GM23338 (cell line): ENCODE data around the gene L2HGDH. TPM values are rescaled to one million over a fixed set of nuclear protein-coding genes. Genes with fewer than 3 reads are reported as not detected.

Experiments
- ATAC-seq: fragments of 200-7000 bp; cut with Tn5 transposase; 3 replicates; pipeline ENCODE4 v1.9.1; 2020
- DNase-seq: peaks from one replicate; pipeline ENCODE4 v3.0.0-alpha.2; 2015; ENCODE audit warnings: low spot score
- H2AFZ ChIP-seq: fragments of 200-600 bp; sonication (generic); 2 replicates; pipeline ENCODE4 v1.8.0; 2016; ENCODE audit warnings: antibody characterized with exemption, mild to moderate bottlenecking, moderate library complexity
- H3F3A ChIP-seq: fragments of 200-600 bp; sonication (generic); replicated peaks from 2 replicates; pipeline ENCODE4 v1.8.0; 2017; ENCODE audit warnings: antibody characterized with exemption, mixed run types, low read depth
- H3K27ac ChIP-seq: fragments of 200-600 bp; sonication (generic); 2 replicates; pipeline ENCODE4 v1.6.1; 2016; ENCODE audit warnings: low read depth
- H3K27me3 ChIP-seq: fragments of 200-600 bp; sonication (generic); 2 replicates; pipeline ENCODE4 v1.8.0; 2016; ENCODE audit warnings: mild to moderate bottlenecking, mixed run types, moderate library complexity; ENCODE audit not compliant: insufficient read depth
- H3K36me3 ChIP-seq: fragments of 200-600 bp; sonication (generic); 2 replicates; pipeline ENCODE4 v1.8.0; 2016; ENCODE audit warnings: mild to moderate bottlenecking; ENCODE audit not compliant: insufficient read depth
- H3K4me1 ChIP-seq: fragments of 200-600 bp; sonication (generic); 2 replicates; pipeline ENCODE4 v1.8.0; 2016; ENCODE audit warnings: mild to moderate bottlenecking, moderate library complexity; ENCODE audit not compliant: insufficient read depth
- H3K4me2 ChIP-seq: fragments of 200-600 bp; sonication (generic); 2 replicates; pipeline ENCODE4 v1.7.1; 2017; ENCODE audit warnings: mixed run types
- H3K4me3 ChIP-seq: fragments of 200-600 bp; sonication (generic); 2 replicates; pipeline ENCODE4 v1.6.1; 2016; ENCODE audit warnings: mixed run types
- H3K79me2 ChIP-seq: fragments of 200-600 bp; sonication (generic); replicated peaks from 2 replicates; pipeline ENCODE4 v1.8.0; 2017; ENCODE audit warnings: mild to moderate bottlenecking; ENCODE audit not compliant: insufficient read depth
- H3K9me2 ChIP-seq: fragments of 200-600 bp; sonication (generic); 2 replicates; pipeline ENCODE4 v1.8.0; 2017; ENCODE audit not compliant: insufficient read depth
- H4K20me1 ChIP-seq: fragments of 200-600 bp; sonication (generic); replicated peaks from 2 replicates; pipeline ENCODE4 v1.8.0; 2017; ENCODE audit warnings: mild to moderate bottlenecking; ENCODE audit not compliant: insufficient read depth
- H3K27ac Mint-ChIP-seq: 2 replicates; pipeline ENCODE4 v1.8.0; 2020; ENCODE audit warnings: inconsistent platforms, mild to moderate bottlenecking, moderate library complexity, mixed read lengths
- H3K27me3 Mint-ChIP-seq: 3 replicates; pipeline ENCODE4 v1.8.0; 2022; ENCODE audit warnings: low read depth, mild to moderate bottlenecking, moderate library complexity, mixed read lengths, inconsistent platforms; ENCODE audit not compliant: insufficient read depth, poor library complexity
- H3K36me3 Mint-ChIP-seq: 3 replicates; pipeline ENCODE4 v1.8.0; 2021; ENCODE audit warnings: low read depth, mild to moderate bottlenecking, inconsistent platforms, moderate library complexity, mixed read lengths
- H3K4me1 Mint-ChIP-seq: 3 replicates; pipeline ENCODE4 v1.8.0; 2020; ENCODE audit warnings: mild to moderate bottlenecking, inconsistent platforms, mixed read lengths
- H3K4me3 Mint-ChIP-seq: 3 replicates; pipeline ENCODE4 v1.8.0; 2021; ENCODE audit warnings: moderate library complexity, mild to moderate bottlenecking, inconsistent platforms, mixed read lengths
- H3K9me3 Mint-ChIP-seq: 3 replicates; pipeline ENCODE4 v1.8.0; 2020; ENCODE audit warnings: moderate library complexity, mild to moderate bottlenecking, inconsistent platforms, mixed read lengths
- ETS1 ChIP-seq: IDR thresholded peaks from 2 replicates; pipeline ENCODE4 v1.6.1; 2016; ENCODE audit warnings: antibody characterized with exemption
- EZH2 ChIP-seq: fragments of 200-600 bp; sonication (generic); IDR thresholded peaks from one replicate; pipeline ENCODE4 v1.8.0; 2017; ENCODE audit warnings: antibody characterized with exemption, mild to moderate bottlenecking, low read depth; ENCODE audit not compliant: unreplicated experiment
- EZH2phosphoT487 ChIP-seq: fragments of 200-600 bp; sonication (generic); IDR thresholded peaks from one replicate; pipeline ENCODE4 v1.8.1; 2018; ENCODE audit warnings: antibody characterized with exemption; ENCODE audit not compliant: unreplicated experiment
- NANOG ChIP-seq: IDR thresholded peaks from 2 replicates; pipeline ENCODE4 v1.6.1; 2016; ENCODE audit warnings: antibody characterized with exemption, borderline replicate concordance
- POLR2AphosphoS5 ChIP-seq: IDR thresholded peaks from 2 replicates; pipeline ENCODE4 v1.6.1; 2016; ENCODE audit warnings: antibody characterized with exemption, low read depth
- polyA plus RNA-seq: library from polyadenylated mRNA; unstranded; fragments of >200 nt; fragmentation: Nextera tagmentation; extraction: Ambion mirVana; gene quantifications from 2 replicates; pipeline ENCODE4 v1.2.1, GENCODE V29; 2016
- total RNA-seq: library from RNA; depleted of rRNA; stranded (reverse); fragments of >200 nt; shearing (Covaris generic); gene quantifications from 2 replicates; pipeline ENCODE4 v1.2.3, GENCODE V29; 2014
- TF ChIP-seq, protein P1 (sequence below): IDR thresholded peaks from one replicate; pipeline ENCODE4 v1.6.1; 2018; ENCODE audit warnings: antibody characterized with exemption; ENCODE audit not compliant: unreplicated experiment
- TF ChIP-seq, protein P2 (sequence below): fragments of 250-450 bp; sonication (Bioruptor Pico); IDR thresholded peaks from 2 replicates; pipeline ENCODE4 v1.5.0; 2020; ENCODE audit warnings: mild to moderate bottlenecking, moderate library complexity

Gene L2HGDH
- total and polyA plus RNA-seq, 2 experiments from 2014 or later = 13.5 to 28.5 TPM

DNA sequence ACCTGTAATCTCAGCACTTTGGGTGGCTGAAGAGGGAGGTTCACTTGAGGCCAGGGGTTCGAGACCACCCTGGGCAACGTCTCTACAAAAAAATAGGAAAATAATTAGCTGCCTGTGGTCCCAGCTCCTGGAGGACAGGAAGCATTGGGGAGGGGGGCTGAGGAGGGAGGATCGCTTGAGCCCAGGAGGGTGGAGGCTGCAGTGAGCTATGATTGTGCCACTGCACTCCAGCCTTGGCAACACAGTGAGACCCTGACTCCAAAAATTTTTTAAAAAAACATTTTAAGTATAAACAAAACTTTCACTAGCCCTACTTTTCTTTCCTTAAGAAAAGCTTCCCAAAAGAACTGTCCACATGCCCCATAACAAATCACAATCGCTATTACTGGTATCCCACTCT lies 1.6 kb downstream of the L2HGDH start (continued):
- TF ChIP-seq, protein P1, sequence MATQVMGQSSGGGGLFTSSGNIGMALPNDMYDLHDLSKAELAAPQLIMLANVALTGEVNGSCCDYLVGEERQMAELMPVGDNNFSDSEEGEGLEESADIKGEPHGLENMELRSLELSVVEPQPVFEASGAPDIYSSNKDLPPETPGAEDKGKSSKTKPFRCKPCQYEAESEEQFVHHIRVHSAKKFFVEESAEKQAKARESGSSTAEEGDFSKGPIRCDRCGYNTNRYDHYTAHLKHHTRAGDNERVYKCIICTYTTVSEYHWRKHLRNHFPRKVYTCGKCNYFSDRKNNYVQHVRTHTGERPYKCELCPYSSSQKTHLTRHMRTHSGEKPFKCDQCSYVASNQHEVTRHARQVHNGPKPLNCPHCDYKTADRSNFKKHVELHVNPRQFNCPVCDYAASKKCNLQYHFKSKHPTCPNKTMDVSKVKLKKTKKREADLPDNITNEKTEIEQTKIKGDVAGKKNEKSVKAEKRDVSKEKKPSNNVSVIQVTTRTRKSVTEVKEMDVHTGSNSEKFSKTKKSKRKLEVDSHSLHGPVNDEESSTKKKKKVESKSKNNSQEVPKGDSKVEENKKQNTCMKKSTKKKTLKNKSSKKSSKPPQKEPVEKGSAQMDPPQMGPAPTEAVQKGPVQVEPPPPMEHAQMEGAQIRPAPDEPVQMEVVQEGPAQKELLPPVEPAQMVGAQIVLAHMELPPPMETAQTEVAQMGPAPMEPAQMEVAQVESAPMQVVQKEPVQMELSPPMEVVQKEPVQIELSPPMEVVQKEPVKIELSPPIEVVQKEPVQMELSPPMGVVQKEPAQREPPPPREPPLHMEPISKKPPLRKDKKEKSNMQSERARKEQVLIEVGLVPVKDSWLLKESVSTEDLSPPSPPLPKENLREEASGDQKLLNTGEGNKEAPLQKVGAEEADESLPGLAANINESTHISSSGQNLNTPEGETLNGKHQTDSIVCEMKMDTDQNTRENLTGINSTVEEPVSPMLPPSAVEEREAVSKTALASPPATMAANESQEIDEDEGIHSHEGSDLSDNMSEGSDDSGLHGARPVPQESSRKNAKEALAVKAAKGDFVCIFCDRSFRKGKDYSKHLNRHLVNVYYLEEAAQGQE = no peak
- TF ChIP-seq NANOG = no peak
- no peak for TF ChIP-seq EZH2phosphoT487
- no peak for TF ChIP-seq EZH2

- peaks cover 83% of the 10 kb centered on the region for H3K79me2 ChIP-seq
- peaks cover 12% of the 10 kb centered on the region for H3K4me1 Mint-ChIP-seq
- H3K4me1 ChIP-seq = peaks cover 9% of the 10 kb centered on the region
- DNase-seq (no peak), ATAC-seq (no peak)
- no peaks in the 10 kb centered on the region for H3K27me3 ChIP-seq
- H3K36me3 Mint-ChIP-seq = peaks cover 24% of the 10 kb centered on the region
- H2AFZ ChIP-seq = no peak overlapping the region
- H3K9me2 ChIP-seq = no peaks in the 10 kb centered on the region
- peaks cover 10% of the 10 kb centered on the region for H3K27me3 Mint-ChIP-seq
- peaks cover under 1% of the 10 kb centered on the region for H3K9me3 Mint-ChIP-seq
- H3K4me3 ChIP-seq = no peak overlapping the region
- no peak overlapping the region; the same call in 1 of the 2 replicates for H3K27ac Mint-ChIP-seq
- no peak overlapping the region for H3K4me2 ChIP-seq
- H3K27ac ChIP-seq = no peak overlapping the region
- no peak overlapping the region for H3K4me3 Mint-ChIP-seq
- peaks cover under 1% of the 10 kb centered on the region; the same call in 1 of the 2 replicates for H3K36me3 ChIP-seq
- no peaks in the 10 kb centered on the region; the same call in 1 of the 2 replicates for H4K20me1 ChIP-seq
- H3F3A ChIP-seq = 0 out of 2 replicates have a peak, but pooled peaks cover 10% of the 10 kb centered on the region
- TF ChIP-seq, protein P1 = no peak
- no peak for TF ChIP-seq POLR2AphosphoS5
- TF ChIP-seq, protein P2, sequence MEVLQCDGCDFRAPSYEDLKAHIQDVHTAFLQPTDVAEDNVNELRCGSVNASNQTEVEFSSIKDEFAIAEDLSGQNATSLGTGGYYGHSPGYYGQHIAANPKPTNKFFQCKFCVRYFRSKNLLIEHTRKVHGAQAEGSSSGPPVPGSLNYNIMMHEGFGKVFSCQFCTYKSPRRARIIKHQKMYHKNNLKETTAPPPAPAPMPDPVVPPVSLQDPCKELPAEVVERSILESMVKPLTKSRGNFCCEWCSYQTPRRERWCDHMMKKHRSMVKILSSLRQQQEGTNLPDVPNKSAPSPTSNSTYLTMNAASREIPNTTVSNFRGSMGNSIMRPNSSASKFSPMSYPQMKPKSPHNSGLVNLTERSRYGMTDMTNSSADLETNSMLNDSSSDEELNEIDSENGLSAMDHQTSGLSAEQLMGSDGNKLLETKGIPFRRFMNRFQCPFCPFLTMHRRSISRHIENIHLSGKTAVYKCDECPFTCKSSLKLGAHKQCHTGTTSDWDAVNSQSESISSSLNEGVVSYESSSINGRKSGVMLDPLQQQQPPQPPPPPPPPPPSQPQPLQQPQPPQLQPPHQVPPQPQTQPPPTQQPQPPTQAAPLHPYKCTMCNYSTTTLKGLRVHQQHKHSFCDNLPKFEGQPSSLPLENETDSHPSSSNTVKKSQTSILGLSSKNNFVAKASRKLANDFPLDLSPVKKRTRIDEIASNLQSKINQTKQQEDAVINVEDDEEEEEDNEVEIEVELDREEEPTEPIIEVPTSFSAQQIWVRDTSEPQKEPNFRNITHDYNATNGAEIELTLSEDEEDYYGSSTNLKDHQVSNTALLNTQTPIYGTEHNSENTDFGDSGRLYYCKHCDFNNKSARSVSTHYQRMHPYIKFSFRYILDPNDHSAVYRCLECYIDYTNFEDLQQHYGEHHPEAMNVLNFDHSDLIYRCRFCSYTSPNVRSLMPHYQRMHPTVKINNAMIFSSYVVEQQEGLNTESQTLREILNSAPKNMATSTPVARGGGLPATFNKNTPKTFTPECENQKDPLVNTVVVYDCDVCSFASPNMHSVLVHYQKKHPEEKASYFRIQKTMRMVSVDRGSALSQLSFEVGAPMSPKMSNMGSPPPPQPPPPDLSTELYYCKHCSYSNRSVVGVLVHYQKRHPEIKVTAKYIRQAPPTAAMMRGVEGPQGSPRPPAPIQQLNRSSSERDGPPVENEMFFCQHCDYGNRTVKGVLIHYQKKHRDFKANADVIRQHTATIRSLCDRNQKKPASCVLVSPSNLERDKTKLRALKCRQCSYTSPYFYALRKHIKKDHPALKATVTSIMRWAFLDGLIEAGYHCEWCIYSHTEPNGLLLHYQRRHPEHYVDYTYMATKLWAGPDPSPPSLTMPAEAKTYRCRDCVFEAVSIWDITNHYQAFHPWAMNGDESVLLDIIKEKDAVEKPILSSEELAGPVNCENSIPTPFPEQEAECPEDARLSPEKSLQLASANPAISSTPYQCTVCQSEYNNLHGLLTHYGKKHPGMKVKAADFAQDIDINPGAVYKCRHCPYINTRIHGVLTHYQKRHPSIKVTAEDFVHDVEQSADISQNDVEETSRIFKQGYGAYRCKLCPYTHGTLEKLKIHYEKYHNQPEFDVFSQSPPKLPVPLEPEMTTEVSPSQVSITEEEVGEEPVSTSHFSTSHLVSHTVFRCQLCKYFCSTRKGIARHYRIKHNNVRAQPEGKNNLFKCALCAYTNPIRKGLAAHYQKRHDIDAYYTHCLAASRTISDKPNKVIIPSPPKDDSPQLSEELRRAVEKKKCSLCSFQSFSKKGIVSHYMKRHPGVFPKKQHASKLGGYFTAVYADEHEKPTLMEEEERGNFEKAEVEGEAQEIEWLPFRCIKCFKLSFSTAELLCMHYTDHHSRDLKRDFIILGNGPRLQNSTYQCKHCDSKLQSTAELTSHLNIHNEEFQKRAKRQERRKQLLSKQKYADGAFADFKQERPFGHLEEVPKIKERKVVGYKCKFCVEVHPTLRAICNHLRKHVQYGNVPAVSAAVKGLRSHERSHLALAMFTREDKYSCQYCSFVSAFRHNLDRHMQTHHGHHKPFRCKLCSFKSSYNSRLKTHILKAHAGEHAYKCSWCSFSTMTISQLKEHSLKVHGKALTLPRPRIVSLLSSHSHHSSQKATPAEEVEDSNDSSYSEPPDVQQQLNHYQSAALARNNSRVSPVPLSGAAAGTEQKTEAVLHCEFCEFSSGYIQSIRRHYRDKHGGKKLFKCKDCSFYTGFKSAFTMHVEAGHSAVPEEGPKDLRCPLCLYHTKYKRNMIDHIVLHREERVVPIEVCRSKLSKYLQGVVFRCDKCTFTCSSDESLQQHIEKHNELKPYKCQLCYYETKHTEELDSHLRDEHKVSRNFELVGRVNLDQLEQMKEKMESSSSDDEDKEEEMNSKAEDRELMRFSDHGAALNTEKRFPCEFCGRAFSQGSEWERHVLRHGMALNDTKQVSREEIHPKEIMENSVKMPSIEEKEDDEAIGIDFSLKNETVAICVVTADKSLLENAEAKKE (CRISPR knock-in tag) = no peak
- no peak for TF ChIP-seq EZH2
- TF ChIP-seq ETS1 = no peak
Observed at GRCh38 chr14:50308363-50308915, 3.6 kb downstream of the L2HGDH start.
